SU-DHL-6 (cell line): ENCODE results near the gene PRKAG3.

Source experiments
- CTCF ChIP-seq: fragments of 200-600 bp; sonication (generic); IDR thresholded peaks from one replicate; pipeline ENCODE4 v1.5.1; 2017; ENCODE audit warnings: antibody characterized with exemption, mild to moderate bottlenecking, low read length, moderate library complexity; ENCODE audit not compliant: insufficient read depth, poor library complexity, severe bottlenecking
- EZH2phosphoT487 ChIP-seq: fragments of 200-600 bp; sonication (generic), shearing (Covaris generic); conservative IDR thresholded peaks from 2 replicates; pipeline ENCODE4 v1.6.1; 2018; ENCODE audit warnings: mild to moderate bottlenecking, antibody characterized with exemption, low read length, moderate library complexity, mixed read lengths

- TF ChIP-seq CTCF (no peak), EZH2phosphoT487 (no peak)
Measured at GRCh38 chr2:218776488-218776887, 55.1 kb downstream of the PRKAG3 start.
